NCI-H128 (cell line): ENCODE results near the gene NUDT14.

Experiments
- DNase-seq: peaks from one replicate; lab custom pipeline; 2025; ENCODE audit not compliant: unreplicated experiment; lab: John Stamatoyannopoulos, UW

NUDT14 gene

DNA sequence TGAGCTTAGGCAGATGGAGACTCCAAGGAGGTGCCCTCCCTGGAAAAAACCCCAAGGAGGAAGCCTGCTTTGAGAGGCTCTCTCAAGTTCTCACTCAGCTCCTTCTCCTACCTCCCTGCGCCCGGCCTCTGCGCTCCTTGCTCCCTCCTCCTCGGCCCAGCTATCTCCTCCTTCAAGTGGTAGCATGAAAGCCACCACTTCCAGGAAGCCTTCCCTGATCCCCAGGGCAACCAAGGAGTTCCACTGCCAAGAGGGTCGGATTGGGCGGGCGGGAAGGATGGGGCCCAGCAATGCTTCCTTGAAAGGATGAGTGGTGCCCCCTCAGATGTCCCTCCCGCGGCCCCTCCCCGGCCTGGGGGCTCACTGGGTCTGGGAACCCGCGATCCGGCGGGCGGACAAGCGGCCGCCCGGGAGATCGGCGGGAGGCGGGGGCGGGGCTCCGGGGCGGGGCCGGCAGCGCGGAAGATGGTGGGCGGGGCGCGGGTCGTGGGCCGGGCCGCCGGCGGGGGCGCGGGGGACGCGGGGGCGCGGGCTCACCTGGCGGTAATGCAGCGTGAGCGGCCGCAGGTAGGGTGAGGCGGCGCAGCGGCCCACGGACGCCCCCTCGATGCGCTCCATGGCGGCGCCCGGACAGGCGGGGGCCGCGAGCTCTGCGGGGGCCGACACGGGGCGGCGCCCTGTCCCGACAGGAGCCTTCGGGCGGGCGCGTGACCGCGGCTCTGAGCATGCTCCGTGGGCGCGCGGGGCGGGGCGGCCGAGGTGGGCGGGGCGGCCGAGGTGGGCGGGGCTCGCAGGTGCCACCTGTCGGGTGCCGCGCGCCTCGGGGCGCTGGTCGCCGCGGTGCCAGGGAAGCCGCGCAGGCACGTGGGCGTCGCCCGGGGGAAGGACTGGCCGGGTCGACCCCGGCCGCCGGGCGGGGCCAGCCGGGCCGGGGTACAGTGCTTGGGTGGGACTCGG is at the start of gene NUDT14:
Gene NUDT14, minus strand, starts transcription at position 721 of the 957 bp plus-strand sequence. Its CDS starts 103 bp downstream, at position 618.
- DNase-seq: peak; percentile 70

DNA sequence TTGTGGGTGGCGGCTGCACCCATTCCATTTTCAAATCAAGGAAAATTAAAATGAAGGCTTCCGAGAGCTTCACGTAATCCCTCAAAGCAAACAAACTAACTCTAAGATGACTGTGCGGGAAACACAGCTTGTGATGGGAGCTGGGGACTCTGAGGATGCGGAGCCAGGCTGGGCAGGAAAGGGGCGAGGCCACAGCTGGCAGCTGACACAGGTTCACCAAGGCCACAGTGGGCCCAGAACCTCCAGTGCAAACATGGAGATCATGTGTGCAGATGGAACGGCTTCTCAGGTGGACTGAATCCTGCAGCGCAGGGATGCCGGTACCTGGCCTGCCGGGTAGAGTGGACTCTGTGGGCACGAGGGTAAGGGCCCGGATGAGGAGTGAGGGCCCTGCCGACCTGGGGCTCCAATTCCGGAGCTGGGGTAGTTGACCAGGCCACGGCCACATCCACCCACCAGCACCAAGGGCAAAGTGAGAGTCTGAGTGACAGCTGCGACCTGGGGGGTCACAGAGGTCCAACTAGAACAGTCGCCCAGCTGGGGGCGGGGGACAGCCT is 48.1 kb upstream of the NUDT14 start:
- no peak for DNase-seq

DNA sequence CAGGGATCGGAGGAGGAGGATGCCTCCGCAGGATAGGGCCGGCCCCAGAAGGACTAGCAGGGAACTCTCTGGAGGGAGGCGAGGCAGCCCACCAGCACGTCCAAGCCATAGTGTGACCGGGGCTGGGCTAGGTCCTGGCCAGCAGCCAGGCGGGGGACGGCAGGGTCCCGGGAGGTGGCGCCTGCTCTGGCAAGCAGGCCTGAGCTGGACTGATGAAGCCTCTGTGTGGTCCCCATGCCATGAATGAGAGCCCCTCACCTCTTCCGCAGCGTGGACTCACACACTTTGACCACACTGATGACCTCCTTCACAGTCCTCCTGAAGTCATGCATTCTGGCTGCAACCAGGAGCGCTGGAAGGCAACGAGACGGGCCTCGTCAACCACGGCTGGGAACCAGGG is 47.5 kb upstream of the NUDT14 start:
- no peak for DNase-seq

DNA sequence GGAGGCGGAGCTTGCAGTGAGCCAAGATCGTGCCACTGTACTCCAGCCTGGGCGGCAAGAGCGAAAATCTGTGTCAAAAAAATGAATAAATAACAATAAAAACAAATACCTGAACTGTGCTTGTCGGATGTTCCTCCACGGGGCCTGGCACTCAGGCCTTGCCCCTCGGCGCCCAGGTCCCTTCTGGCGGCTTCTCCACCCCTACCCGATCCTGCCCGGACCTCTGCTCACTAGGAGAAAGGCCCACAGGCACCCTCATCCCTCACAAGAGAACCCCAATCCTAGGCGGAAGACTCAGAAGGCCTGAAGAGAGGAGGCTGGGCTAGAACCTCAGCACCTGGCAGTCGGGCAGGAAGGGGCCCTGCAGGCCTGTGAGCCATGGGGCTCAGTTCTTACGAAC is 46.2 kb upstream of the NUDT14 start:
- no peak for DNase-seq

- no peak for DNase-seq
Measured at GRCh38 chr14:105226198-105226597, 45.1 kb upstream of the NUDT14 start.

GRCh38 chr14:105224845-105225570 is 43.9 kb upstream of the NUDT14 start:
- no peak for DNase-seq

DNA sequence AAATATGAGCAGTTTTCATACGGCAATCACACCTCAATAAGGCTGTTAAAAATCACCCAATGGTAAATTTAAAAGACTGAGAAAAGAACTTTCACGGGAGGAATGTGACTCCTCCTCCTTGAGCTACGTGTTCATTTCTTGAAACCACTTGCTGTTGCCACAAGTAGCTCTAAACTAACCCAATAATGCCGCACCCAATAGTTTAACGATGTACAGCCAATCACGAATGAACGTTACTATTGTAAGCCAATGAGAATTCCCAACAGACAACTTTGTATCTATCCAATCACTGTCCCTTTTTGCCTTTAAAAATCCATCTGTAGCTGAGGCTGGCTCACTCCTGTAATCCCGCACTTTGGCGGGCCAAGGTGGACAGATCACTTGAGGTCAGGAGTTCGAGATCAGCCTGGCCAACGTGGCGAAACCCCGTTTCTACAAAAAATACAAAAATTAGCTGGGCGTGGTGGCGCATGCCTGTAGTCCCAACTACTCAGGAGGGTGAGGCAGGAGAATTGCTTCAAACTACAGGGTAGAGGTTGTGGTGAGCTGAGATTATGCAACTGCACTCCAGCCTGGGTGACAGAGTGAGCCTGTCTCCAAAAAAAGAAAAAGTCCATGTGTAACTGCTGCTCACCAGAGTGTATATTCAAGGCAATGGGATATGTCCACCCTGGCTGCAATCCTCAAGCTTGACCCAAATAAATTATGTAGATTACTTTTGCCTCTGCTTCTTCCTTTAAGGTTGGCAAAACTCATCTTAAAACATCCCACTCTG is 42.8 kb upstream of the NUDT14 start:
- no peak for DNase-seq

DNA sequence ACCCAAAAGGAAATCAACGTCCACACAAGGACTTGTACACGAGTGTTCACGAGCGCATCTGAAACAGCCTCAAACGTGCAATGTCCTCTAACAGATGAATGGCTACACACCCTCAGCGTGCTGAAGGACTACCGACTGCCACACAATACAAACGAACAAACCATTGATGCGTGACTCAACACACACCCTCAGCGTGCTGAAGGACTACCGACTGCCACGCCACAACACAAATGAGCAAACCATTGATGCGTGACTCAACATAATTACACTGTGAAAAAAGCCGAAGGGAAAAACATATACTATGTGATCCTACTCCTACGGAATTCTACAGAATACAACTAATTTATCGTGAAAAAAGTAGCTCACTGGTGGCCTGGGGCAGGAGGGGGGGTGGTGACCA is 42.1 kb upstream of the NUDT14 start:
- DNase-seq: no peak

GRCh38 chr14:105221598-105222178 is 40.6 kb upstream of the NUDT14 start:
- DNase-seq: no peak

GRCh38 chr14:105220699-105221597 is 39.8 kb upstream of the NUDT14 start:
- no peak for DNase-seq

GRCh38 chr14:105219753-105220152 is 38.6 kb upstream of the NUDT14 start:
- DNase-seq: no peak

DNA sequence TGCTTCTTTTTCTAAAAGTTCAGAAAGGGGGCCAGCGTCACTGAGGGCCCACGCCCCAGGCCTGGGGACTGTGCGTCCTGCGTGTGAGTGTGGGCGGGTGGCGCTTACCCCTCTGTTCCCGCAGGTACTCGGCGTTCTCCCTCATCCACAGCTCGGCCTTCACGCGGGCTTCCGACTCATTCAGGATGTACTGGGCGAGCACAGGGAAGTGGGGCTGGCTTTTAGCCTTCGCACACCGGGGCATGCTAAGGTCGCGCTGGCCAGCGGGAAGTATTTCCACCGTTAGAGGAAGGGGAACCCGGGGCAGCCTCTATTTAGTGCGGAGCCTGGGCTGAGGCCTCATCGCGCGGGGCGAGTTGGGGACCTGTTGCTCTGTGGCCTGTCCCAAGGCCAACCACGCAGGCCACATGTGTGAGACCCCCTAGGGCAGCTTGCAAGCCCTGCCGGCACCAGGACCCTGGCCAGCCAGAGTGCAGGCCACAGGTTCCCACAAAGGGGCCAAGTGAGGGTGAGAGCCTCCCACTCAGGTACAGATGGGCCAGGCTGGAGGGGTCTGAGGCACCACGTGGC is 38.0 kb upstream of the NUDT14 start:
- no peak for DNase-seq

- no peak for DNase-seq
Measured at GRCh38 chr14:105218611-105219010, 37.5 kb upstream of the NUDT14 start.

GRCh38 chr14:105217774-105218173 is 36.7 kb upstream of the NUDT14 start:
- no peak for DNase-seq

DNA sequence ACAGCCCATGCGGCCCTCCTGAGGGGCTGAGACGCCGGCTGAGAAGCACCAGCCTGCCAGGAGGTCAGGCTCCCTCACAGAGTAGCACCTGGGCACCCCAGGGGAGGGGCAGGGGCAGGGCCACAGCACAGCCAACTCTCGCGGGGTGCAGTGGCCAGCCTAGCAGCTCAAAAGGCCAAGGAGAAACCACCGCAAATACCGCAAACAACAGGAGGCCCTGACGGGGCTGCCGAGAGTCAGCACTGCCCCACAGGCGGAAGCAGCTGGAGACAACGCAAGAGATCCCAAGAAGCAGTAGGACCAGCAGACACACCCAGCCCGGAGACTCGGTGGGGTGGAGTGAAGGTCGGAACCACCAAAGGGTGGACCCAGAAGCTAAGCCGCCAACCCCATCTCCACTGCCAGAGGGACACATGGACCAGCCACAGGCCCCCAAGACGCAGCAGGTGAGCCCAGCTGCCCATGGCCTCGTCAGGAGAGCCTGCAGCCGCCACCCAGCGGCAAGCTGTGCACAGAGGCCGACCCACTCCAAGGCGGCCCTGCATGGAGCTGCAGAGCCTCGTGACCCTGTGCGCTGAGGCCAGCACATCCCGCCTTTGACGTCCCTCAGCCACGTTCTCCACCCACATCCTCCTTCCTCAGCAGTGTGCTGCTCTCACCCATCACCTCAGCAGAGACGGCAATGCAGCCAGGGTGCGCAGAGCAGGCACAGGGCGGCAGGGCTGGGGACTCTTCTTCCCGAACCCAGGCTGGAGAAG is 35.6 kb upstream of the NUDT14 start:
- DNase-seq: no peak

DNA sequence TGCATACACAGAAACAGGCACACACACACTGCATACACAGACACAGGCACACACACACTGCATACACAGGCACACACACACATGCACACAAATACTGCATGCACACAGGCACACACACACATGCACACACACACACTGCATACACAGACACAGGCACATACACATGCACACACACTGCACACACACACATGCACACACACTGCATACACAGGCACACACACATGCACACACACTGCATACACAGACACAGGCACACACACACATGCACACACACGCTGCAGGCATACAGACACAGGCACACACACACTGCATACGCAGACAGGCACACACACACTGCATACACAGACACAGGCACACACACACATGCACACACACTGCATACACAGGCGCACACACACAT is 34.5 kb upstream of the NUDT14 start:
- no peak for DNase-seq

GRCh38 chr14:105214324-105214915 is 33.3 kb upstream of the NUDT14 start:
- DNase-seq: no peak

- no peak for DNase-seq
Measured at GRCh38 chr14:105213361-105213760, 32.2 kb upstream of the NUDT14 start.
